HepG2 (cell line): Measurements from ENCODE around the gene DPM1. TPM values are rescaled to one million over a fixed set of nuclear protein-coding genes. Genes with fewer than 3 reads are reported as not detected.

Experiments
- ARID4A ChIP-seq: sonication (generic); formaldehyde crosslinking; IDR thresholded peaks from 2 replicates; pipeline ENCODE4 v1.5.0; 2020; ENCODE audit warnings: mild to moderate bottlenecking, missing genetic modification reagents, borderline replicate concordance
- ATRX ChIP-seq: sonication (generic); formaldehyde crosslinking; IDR thresholded peaks from 2 replicates; pipeline ENCODE4 v1.4.0; 2020; ENCODE audit warnings: missing genetic modification reagents, borderline replicate concordance
- FOXM1 ChIP-seq: sonication (generic); formaldehyde crosslinking; IDR thresholded peaks from 2 replicates; pipeline ENCODE4 v1.5.0; 2020; ENCODE audit warnings: missing genetic modification reagents
- HMGXB4 ChIP-seq, 2 experiments: sonication (generic) in 1 of 2; formaldehyde crosslinking in 1 of 2; IDR thresholded peaks; 2 replicates each; pipeline versions ENCODE4 v1.4.0 to v1.6.1; 2018 to 2020; ENCODE audit warnings: missing genetic modification reagents in 2 of 2, borderline replicate concordance in 1 of 2, low read depth in 1 of 2, mild to moderate bottlenecking in 1 of 2, missing biosample characterization in 1 of 2
- PRDM15 ChIP-seq: sonication (generic); formaldehyde crosslinking; IDR thresholded peaks from 2 replicates; pipeline ENCODE4 v1.4.0; 2020; ENCODE audit warnings: missing genetic modification reagents
- PRPF4 ChIP-seq: fragments of 200-400 bp; formaldehyde crosslinking; IDR thresholded peaks from 2 replicates; pipeline ENCODE4 v1.6.1; 2016; ENCODE audit warnings: low read length, low read depth; ENCODE audit not compliant: poor library complexity, severe bottlenecking
- RORA ChIP-seq: sonication (generic); formaldehyde crosslinking; IDR thresholded peaks from 2 replicates; pipeline ENCODE4 v1.5.0; 2020; ENCODE audit warnings: mild to moderate bottlenecking, missing genetic modification reagents, moderate library complexity
- TBX2 ChIP-seq: sonication (generic); formaldehyde crosslinking; IDR thresholded peaks from 2 replicates; pipeline ENCODE4 v1.5.0; 2020; ENCODE audit warnings: missing genetic modification reagents, mild to moderate bottlenecking, borderline replicate concordance
- THAP9 ChIP-seq: sonication (generic); formaldehyde crosslinking; IDR thresholded peaks from 2 replicates; pipeline ENCODE4; 2020; ENCODE audit warnings: missing genetic modification reagents, mild to moderate bottlenecking, borderline replicate concordance
- ZNF501 ChIP-seq: sonication (generic); formaldehyde crosslinking; IDR thresholded peaks from 2 replicates; pipeline ENCODE4 v1.5.1; 2020; ENCODE audit warnings: mild to moderate bottlenecking, moderate library complexity, missing genetic modification reagents
- ZUFSP ChIP-seq: sonication (generic); formaldehyde crosslinking; IDR thresholded peaks from 2 replicates; pipeline ENCODE4 v1.9.0; 2021; ENCODE audit warnings: missing genetic modification reagents, mild to moderate bottlenecking, borderline replicate concordance
- polyA plus RNA-seq, 8 experiments: library from polyadenylated mRNA; depleted of rRNA in 3 of 8; stranded (reverse) in 7 of 8; unstranded in 1 of 8; fragments of >200 nt; fragmentation: Illumina TruSeq in 4 of 8; extraction: Trizol in 4 of 8; gene quantifications; 2 replicates each; pipeline versions ENCODE4 v1.2.1 to v1.2.3, GENCODE V29; 2011 to 2016; ENCODE audit warnings: low read depth in 4 of 8, missing spikeins in 1 of 8, mixed read lengths in 1 of 8; ENCODE audit not compliant: insufficient read depth in 1 of 8
- total RNA-seq, 5 experiments: library from RNA; depleted of rRNA; stranded (reverse); fragments of >200 nt; fragmentation: Illumina TruSeq; extraction: Trizol; gene quantifications; 2 replicates each; pipeline ENCODE4 v1.2.3, GENCODE V29; 2016; ENCODE audit warnings: low read depth in 1 of 5

The DPM1 gene
- total and polyA plus RNA-seq, 2 of the 13 experiments (the other 11 are each of a cell fraction or from before 2014, with no cell fraction given), result 83.2 to 161 TPM

- TF ChIP-seq THAP9 (CRISPR knock-in tag) (no peak), ZUFSP (CRISPR knock-in tag) (no peak), PRDM15 (CRISPR knock-in tag) (no peak), ARID4A (CRISPR knock-in tag) (0 out of 2 replicates have a peak, but pooled peaks have one; percentile 33), FOXM1 (no peak), ZNF501 (CRISPR knock-in tag) (peak; percentile 33; the same call in 1 of the 2 replicates), PRPF4 (no peak), ATRX (CRISPR knock-in tag) (no peak), TBX2 (CRISPR knock-in tag) (no peak), HMGXB4 (CRISPR knock-in tag; IDR thresholded peaks at IDR 0.05; ENCODE audit: borderline replicate concordance in 1 of 2, low read depth in 1 of 2) (peak in 1 of 2 experiments; percentile 33; a peak in 2 of 4 replicates), RORA (CRISPR knock-in tag) (no peak)
Observed at GRCh38 chr20:50980851-50981713, 22.8 kb upstream of the DPM1 start (continued).
